Effector memory CD4-positive, alpha-beta T cell (primary cell): ENCODE data around the gene SRP9.
"Not testable (repeated sequence)": the region's sequence is repeated elsewhere in the genome, so short reads cannot be mapped to it uniquely, and the experiment has no call there.

Experiments
- DNase-seq, 3 donors: peaks; one replicate each; pipeline ENCODE4 v3.0.0-alpha.2; 2020
- H3K27ac ChIP-seq: 2 replicates; pipeline ENCODE4 v1.7.0; 2013; ENCODE audit warnings: mild to moderate bottlenecking, low read length, moderate library complexity; ENCODE audit not compliant: insufficient read depth, poor library complexity, severe bottlenecking
- H3K27me3 ChIP-seq: replicated peaks from 2 replicates; pipeline ENCODE4 v1.7.0; 2013; ENCODE audit warnings: mild to moderate bottlenecking, low read length; ENCODE audit not compliant: insufficient read depth, control insufficient read depth, poor library complexity, severe bottlenecking
- H3K36me3 ChIP-seq: 2 replicates; pipeline ENCODE4 v1.7.0; 2013; ENCODE audit warnings: mild to moderate bottlenecking, low read length, moderate library complexity; ENCODE audit not compliant: control insufficient read depth, insufficient read depth
- H3K4me1 ChIP-seq: 2 replicates; pipeline ENCODE4 v1.7.0; 2013; ENCODE audit warnings: low read length, mild to moderate bottlenecking; ENCODE audit not compliant: control insufficient read depth, insufficient read depth, poor library complexity, severe bottlenecking
- H3K4me3 ChIP-seq: 2 replicates; pipeline ENCODE4 v1.7.0; 2013; ENCODE audit warnings: low read length, low read depth, mild to moderate bottlenecking; ENCODE audit not compliant: insufficient read depth, poor library complexity, severe bottlenecking
- H3K9me3 ChIP-seq: 2 replicates; pipeline ENCODE4 v1.7.0; 2013; ENCODE audit warnings: mild to moderate bottlenecking, low read length, moderate library complexity; ENCODE audit not compliant: control insufficient read depth

The SRP9 gene

DNA sequence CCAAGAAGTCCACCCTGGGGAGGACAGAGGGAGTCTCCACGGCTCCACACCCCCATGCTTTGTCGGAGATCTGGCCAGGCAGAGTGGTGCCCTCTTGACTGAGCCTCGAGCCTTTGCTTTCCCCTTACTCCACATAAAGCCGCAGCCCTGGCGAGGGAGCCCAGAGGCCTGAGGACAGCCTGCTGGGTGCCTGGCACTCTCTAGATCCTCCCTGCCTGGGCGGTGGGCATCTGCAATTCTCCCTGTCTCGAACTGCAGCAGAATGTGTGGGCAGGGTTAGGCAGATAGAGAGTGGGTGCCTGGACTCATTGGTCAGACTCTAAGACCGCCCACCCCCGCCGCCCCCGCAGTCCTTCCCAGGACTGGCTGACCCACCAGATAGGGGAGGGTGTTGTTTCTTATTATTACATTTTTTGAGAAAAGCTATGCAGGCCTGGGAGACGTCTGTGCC, 46.2 kb downstream of the SRP9 start:
- no peaks in the 10 kb centered on the region for H3K9me3 ChIP-seq
- no peaks in the 10 kb centered on the region for H3K36me3 ChIP-seq
- H3K27me3 ChIP-seq, result no peaks in the 10 kb centered on the region
- no peak overlapping the region for H3K27ac ChIP-seq
- DNase-seq, result no peak
- H3K4me1 ChIP-seq, result no peaks in the 10 kb centered on the region
- H3K4me3 ChIP-seq, result no peak overlapping the region

- Histone ChIP-seq H3K4me1 (no peaks in the 10 kb centered on the region), H3K9me3 (no peaks in the 10 kb centered on the region), H3K36me3 (no peaks in the 10 kb centered on the region), H3K27ac (no peak overlapping the region), H3K27me3 (no peaks in the 10 kb centered on the region), H3K4me3 (no peak overlapping the region)
- no peak for DNase-seq
These were observed 46.9 kb downstream of the SRP9 start for GRCh38 chr1:225824533-225824941.

DNA sequence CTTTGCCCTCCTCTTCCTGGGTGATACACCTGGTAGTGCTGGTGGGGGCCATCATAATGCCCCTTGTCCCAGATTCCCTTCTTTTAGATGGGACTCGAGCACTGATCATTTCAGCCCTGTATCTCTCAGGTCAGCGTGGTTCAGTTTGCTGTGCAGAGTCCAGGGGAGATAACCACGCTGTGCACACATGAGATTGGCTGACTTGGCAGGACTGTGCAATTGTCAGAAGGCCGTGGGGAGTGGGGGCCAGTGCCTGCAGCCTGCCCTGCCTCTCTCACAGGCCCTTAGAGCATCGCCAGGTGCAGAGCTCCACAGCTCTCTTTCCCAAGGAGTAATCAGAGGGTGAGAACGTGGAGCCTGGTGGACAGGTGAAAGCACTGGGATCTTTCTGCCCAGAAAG, 47.5 kb downstream of the SRP9 start:
- no peak overlapping the region for H3K4me3 ChIP-seq
- H3K4me1 ChIP-seq, result no peaks in the 10 kb centered on the region
- no peaks in the 10 kb centered on the region for H3K36me3 ChIP-seq
- H3K27me3 ChIP-seq, result no peaks in the 10 kb centered on the region
- DNase-seq, result no peak
- H3K9me3 ChIP-seq, result no peaks in the 10 kb centered on the region
- no peak overlapping the region for H3K27ac ChIP-seq

GRCh38 chr1:225825607-225826007, 48.0 kb downstream of the SRP9 start:
- H3K4me3 ChIP-seq, result no peak overlapping the region
- no peak for DNase-seq
- no peaks in the 10 kb centered on the region for H3K9me3 ChIP-seq
- H3K36me3 ChIP-seq, result no peaks in the 10 kb centered on the region
- no peaks in the 10 kb centered on the region for H3K4me1 ChIP-seq
- H3K27ac ChIP-seq, result no peak overlapping the region
- H3K27me3 ChIP-seq, result no peaks in the 10 kb centered on the region

- Histone ChIP-seq H3K27ac (no peak overlapping the region), H3K36me3 (no peaks in the 10 kb centered on the region), H3K4me1 (no peaks in the 10 kb centered on the region), H3K4me3 (no peak overlapping the region), H3K27me3 (no peaks in the 10 kb centered on the region), H3K9me3 (no peaks in the 10 kb centered on the region)
- no peak for DNase-seq
These were observed 49.5 kb downstream of the SRP9 start for GRCh38 chr1:225827076-225827475.

DNA sequence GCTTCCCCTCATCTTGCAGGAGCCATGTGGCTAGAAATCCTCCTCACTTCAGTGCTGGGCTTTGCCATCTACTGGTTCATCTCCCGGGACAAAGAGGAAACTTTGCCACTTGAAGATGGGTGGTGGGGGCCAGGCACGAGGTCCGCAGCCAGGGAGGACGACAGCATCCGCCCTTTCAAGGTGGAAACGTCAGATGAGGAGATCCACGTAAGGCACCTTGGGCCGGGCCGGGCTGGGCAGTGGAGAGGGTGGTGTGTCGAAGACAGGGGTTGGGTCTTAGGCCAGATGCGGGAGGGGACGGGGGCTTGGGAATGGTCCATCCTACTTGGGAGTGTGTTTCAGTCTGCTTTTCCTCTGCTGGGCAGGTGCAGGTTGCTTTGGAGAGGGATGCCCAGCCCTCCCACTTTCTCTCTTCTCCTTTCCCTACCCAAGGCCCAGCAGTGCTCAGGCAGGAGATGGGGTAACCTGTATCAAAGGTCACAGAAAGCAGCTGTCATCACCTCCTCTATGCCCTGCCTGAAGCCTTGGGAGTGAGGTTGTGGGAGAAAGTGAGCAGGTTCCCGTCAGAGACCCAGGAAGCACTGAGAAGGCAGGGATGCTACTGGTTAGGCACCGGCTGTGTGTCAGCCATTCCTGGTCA, 51.2 kb downstream of the SRP9 start:
- Histone ChIP-seq H3K36me3 (no peaks in the 10 kb centered on the region), H3K9me3 (no peaks in the 10 kb centered on the region), H3K27me3 (no peaks in the 10 kb centered on the region), H3K4me3 (no peak overlapping the region), H3K4me1 (no peaks in the 10 kb centered on the region), H3K27ac (no peak overlapping the region)
- DNase-seq, result no peak

DNA sequence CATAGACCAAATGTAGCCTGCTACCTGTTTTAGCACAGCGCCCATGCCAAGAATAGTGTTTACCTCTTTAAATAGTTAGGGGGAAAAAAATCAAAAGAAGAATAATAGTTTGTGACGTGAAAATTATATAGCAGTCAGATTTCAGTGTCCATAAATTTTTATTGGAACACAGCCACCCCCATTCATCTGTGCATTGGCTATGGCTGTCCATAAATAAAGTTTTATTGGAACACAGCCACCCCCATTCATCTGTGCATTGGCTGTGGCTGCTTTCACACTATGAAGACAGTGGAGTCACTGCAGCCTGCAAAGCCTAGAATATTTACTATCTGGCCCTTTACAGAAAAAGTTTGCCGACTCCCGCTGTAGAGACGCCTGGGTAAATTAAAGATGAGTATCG, 53.2 kb downstream of the SRP9 start:
- H3K27me3 ChIP-seq, result no peaks in the 10 kb centered on the region

DNA sequence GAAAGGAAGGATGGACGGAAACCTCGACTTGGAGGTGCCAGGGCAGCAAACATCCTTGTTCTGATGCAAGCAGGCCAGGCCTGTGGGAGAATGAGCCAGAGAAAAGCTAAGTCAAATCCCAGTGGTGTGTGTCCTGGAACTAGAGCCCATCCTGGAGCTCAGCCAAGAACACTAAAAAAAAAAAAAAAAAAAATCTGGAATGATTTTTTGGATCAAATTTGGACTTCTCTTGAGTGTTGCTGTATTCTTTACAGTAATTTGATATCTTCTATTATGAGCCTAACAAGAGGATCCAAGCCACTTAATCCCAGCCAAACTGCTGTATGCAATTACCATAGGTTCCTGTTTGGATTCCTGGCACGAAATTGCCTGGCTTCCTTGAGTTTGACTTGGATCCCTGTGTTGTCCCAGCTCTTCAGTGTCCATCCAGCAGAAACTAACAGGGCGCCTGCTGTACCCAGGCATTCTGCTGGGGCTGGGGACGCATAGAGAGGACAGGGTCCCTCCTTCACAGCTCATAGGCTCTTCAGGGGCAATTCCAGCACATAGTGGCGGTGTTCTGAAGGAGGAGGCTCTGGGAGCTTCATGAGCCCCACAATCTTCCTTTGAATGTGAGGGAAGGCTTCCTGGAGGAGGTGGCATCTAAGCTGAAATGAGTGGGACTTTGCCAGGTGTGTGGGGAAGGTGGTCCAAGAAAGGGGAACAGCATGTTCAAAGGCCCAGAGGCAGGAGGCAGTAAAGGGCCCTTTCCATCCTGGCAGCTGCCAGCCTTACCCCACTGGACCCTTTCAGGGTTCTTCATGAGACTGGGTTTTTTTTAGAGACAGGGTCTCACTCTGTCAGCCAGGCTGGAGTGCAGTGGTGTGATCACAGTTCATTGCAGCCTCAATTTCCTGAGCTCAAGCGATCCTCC, 57.0 kb downstream of the SRP9 start:
- no peaks in the 10 kb centered on the region for H3K27me3 ChIP-seq
- H3K36me3 ChIP-seq, result no peaks in the 10 kb centered on the region
- no peak overlapping the region for H3K4me3 ChIP-seq
- no peaks in the 10 kb centered on the region for H3K4me1 ChIP-seq
- no peak for DNase-seq
- no peaks in the 10 kb centered on the region for H3K9me3 ChIP-seq
- H3K27ac ChIP-seq, result no peak overlapping the region

More for the DNA sequence above, 53.2 kb downstream of the SRP9 start:
- Histone ChIP-seq H3K27ac (no peak overlapping the region), H3K9me3 (no peaks in the 10 kb centered on the region), H3K4me1 (no peaks in the 10 kb centered on the region), H3K4me3 (no peak overlapping the region), H3K36me3 (no peaks in the 10 kb centered on the region)
- no peak for DNase-seq

- H3K27ac ChIP-seq, result no peak overlapping the region
- no peaks in the 10 kb centered on the region for H3K4me1 ChIP-seq
- H3K9me3 ChIP-seq, result no peaks in the 10 kb centered on the region
- H3K36me3 ChIP-seq, result no peaks in the 10 kb centered on the region
- H3K4me3 ChIP-seq, result no peak overlapping the region
- no peak for DNase-seq
- H3K27me3 ChIP-seq, result no peaks in the 10 kb centered on the region
These were observed 58.2 kb downstream of the SRP9 start for GRCh38 chr1:225835856-225836255.

DNA sequence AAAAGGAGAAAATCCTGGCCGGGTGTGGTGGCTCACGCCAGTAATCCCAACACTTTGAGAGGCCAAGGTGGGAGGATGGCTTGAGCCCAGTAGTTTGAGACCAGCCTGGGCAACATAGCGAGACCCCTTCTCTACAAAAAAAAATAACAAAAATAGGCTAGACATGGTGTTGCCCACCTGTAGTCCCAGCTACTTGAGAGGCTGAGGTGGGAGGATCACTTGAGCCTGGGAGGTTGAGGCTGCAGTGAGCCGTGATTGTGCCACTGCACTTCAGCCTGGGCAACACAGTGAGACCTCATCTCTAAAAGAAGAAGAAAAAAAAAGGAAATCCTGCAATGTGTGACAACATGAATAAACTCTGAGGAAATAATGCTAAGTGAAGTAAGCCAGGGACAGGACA, 58.7 kb downstream of the SRP9 start:
- H3K36me3 ChIP-seq, DNase-seq, H3K4me3 ChIP-seq, H3K27ac ChIP-seq, H3K9me3 ChIP-seq, H3K27me3 ChIP-seq, H3K4me1 ChIP-seq: not testable (repeated sequence)
